ENCODE data around the gene ASTN2.

- TF ChIP-seq CTCF (IDR thresholded peaks at IDR 0.05) (no peak), POLR2AphosphoS5 (IDR thresholded peaks at IDR 0.05) (no peak)
These were observed 422.0 kb downstream of the ASTN2 start for GRCh38 chr9:116992865-116993264.

All from prostate gland (tissue), 2 donors.